HG03095 (cell line): Measurements from ENCODE around the gene FOXP1.

Source experiments
- ATAC-seq: cut with Tn5 transposase; IDR thresholded peaks from one replicate; pipeline ENCODE4 v1.9.1; 2021; ENCODE audit warnings: moderate library complexity; ENCODE audit not compliant: unreplicated experiment

FOXP1 gene

DNA sequence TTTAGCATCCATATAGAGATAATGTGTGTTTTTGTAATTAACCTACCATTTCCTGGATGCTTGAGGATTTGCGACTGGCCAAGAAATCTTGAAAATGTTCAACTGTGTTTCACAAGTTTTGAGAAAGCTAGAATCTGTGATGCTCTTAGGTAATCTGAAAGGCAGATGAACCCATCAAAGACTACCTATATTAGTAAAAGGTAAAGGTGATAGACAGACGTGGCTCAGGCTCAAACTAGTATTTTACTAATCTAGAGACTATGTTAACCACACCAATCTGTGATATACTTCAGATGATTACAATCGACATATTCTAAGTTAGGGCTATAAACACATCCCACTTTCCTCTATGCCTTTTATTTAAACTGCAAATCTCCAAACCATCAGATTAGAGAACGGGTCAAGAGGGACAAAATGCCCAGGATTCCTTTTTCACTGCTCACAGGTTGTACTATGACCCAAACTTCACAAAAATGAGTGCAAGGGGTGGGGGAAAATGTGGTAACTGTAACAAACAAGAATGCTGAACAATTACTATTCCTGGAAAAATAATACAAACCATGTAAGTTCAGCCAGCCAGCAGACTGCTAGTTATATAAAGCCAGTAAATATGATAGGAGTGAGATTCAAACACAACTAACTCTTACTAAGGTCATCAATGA is 295.1 kb downstream of the FOXP1 start:
- ATAC-seq: no peak

DNA sequence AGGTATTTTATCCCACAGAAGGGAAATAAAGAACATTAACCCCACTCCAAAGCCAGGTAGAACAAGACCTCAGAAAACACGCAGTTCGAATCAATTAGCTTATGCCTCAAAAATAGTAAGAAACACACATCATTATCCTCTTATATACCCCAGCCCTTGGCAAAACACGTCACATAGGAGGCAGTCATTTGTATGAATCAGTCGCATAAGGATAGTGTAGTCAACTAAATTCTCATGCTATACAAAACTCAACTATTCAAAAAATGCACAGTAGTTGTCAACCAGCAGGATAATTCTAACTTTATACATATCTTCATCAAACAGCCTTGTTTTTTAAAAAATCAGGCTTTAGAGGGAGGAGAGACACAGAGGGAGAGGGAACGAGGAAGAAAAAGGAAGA is 298.4 kb downstream of the FOXP1 start:
- no peak for ATAC-seq

- ATAC-seq: no peak
Measured at GRCh38 chr3:71282976-71283375, 300.6 kb downstream of the FOXP1 start.

DNA sequence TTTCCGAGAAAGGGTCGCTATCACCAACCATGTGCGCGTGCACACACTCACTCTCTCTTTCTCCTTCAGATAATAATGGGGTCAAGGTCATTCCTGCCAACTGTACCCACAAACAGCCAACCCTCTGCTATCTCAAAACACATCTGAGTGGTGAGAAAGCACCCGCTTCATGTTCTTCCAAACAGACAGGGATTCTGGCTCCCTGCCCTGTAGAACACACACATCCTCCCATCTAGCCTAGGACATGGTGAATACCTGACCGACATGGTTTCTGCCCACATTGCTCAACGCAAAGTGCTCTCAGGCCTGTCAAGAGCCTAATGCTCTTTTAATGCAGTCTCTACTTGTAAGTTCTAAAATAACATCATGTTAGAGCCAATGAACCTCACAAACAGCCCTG is 302.2 kb downstream of the FOXP1 start:
- ATAC-seq: no peak

- ATAC-seq: no peak
Measured at GRCh38 chr3:71277341-71277740, 306.2 kb downstream of the FOXP1 start.

GRCh38 chr3:71276531-71276930 is 307.0 kb downstream of the FOXP1 start:
- ATAC-seq: no peak

DNA sequence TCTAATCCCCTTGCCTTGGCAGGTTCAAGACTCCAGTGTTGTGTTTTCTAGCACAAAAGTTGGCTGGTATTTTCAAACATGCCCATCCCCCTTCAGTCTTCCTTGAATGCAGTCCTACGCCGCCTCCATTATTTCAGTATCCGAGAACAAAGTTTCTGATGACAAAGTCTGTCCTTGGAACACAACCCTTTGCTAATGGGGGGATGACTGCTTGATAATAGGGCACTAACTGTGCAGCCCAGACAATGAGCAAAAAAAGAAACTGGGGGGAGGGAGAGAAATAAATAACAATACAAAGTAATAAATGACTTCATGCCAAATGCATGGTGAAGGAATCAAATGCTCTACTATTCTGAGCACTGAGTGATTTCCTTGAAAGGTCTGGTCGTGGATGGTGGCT is 310.1 kb downstream of the FOXP1 start:
- ATAC-seq: no peak

- no peak for ATAC-seq
Measured at GRCh38 chr3:71271596-71271995, 311.9 kb downstream of the FOXP1 start.

- ATAC-seq: no peak
Measured at GRCh38 chr3:71269906-71270305, 313.6 kb downstream of the FOXP1 start.

GRCh38 chr3:71268462-71268999 is 315.0 kb downstream of the FOXP1 start:
- no peak for ATAC-seq

DNA sequence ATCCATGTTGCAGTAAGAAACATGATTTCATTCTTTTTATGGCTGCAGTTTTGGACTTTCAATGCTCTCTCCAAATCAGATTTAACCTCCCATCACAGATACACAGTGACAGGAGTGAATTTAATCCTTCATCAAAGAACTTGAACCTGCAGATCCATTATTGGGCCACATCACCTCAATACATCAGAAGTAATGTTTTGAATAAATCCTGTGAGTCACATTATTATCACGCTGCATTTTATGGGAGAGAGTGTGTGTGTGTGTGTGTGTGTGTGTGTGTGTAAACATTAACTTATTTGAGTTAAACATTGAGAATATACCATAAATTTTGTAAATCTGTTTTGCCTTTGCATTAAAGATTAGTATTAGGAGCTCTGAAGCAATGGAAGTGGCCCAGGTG is 316.7 kb downstream of the FOXP1 start:
- no peak for ATAC-seq

DNA sequence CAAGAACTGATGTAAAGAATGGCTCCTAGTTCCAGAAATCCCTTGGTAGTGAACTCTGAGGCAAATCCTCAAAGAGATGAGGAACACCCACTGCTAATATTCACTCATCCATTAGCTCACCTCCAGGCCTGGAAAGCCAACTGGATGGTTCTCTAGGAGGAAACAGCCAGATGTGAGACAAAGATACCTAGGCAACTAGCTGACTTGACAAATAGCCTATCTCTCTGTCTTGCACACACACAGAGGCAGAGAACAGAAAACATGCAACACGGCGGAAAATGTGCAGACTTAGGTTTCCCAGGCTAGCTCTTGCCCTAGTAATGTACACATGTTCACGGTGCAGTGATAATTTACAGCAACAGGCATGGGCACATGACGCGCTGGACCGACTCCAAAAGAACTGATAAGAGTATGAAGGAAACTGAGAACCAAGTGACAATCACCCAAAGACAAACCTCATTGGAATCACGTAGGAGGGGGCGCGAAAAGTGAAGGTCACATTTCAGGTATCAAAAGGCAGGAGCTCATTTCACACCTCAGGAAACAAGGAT is 318.1 kb downstream of the FOXP1 start:
- ATAC-seq: no peak

- no peak for ATAC-seq
Measured at GRCh38 chr3:71264840-71265239, 318.7 kb downstream of the FOXP1 start.

DNA sequence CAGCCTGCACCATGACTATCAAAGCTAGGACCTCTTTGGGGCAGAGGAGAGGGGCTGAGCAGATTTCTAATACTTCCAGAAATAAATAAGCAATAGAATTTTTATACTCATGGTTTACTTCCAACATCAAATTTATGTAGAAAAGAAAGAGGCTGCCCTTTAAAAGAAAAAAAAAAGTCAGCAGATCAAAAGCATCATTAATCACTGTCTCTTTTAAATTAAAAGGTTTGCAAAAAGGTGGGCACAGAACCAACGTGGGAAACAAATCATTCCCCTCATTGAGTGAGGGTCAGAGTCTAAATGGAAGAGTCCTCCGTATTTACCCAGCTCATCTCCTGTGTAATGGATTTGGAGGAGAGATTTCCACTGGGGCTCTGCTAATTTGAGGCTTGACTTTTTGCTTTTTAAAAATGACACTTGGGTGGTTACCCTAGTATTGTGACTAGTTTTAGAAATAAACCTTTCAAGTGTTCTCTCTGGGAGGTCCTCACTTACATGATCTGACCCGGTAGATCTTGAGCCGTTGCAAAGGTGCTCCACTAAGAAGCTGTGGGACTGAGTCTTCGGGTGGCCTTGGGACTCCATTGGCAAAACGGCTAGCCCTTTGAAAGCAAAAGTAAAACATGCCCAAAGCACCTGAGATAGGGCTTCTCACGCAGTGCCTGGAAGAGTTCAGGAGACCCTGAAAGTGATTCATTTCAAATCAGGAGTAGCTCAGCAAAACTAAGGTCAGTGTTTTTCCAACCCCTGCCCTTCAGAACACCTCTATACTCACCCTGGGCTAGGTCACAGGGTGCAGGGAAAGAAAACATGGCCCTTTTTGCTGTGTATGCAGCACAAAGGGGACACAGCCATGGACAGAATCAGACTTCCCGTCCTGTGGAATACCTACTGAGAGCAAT is 320.9 kb downstream of the FOXP1 start:
- no peak for ATAC-seq

DNA sequence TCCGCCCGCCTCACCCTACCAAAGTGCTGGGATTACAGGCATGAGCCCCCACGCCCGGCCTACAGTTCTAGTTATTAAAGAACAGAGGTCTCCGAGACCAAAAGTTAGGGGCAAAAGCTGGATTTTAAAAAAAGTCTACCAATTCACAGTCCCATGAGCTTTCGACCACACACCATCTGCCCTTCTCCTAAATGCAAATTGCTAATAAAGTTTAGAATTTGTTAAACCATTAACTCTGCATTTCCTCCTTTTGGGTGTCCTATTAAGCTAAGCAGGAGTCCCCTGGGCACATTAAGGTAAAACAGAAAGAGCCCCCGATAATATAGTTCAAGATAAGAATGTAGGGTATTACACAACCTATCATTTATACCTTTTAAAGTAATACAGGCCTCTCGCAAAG is 322.7 kb downstream of the FOXP1 start:
- peak; percentile 52 for ATAC-seq

DNA sequence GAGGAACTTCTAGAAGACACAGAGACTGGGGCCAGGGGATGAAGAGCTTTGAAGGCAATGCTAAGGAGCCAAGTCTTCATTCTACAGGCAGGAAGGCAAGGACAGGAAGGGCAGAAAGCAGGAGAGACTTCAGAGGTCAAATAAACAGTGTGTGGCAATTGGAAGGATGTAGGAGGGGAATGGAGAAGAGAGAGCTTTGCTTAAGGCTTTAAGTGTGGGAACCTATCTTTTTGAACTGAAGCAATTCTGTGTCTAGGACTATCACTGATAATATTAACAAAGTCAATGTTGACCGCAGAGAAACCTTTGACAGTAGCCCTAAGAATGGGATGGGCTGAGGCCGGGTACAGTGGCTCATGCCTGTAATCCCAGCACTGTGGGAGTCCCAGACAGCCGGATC is 325.0 kb downstream of the FOXP1 start:
- ATAC-seq: no peak

DNA sequence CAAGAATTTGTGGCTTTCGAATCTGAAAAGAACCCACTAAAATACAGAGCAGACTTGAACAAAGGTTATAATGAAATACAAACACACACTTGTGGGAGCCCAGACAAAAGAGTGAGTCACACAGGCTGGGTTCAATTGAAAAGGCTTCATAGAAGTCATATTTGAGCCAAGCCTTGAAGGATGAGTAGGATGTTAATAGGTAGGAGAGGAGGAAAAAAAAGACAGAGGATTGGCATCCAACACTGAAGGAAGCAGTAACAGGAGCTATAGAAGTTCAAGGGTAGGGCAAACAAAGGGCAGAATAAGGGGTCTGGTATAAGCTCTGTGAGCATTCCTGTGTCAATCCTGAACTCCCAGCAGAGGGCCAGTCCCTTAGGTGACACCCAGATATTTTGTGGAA is 325.4 kb downstream of the FOXP1 start:
- no peak for ATAC-seq

GRCh38 chr3:71255498-71255897 is 328.0 kb downstream of the FOXP1 start:
- ATAC-seq: no peak

GRCh38 chr3:71254281-71255057 is 329.1 kb downstream of the FOXP1 start:
- ATAC-seq: no peak

DNA sequence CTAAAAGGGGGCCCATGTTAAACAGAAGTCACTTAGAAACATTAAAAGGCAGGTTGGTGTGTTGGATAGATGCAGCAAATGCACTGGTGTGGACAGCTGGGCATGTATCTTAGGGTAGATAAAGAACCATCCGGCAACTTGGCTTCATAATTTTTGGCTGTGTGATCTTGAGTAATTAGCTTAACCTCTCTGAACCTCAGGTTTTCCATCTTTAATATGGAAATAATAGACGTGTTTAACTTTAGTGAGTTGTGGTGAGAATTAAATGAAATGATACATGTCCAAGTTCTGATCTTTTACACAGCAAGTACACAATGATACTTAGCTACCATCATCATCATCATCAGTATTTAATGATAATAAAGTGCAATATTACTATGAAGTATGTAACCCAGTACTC is 330.4 kb downstream of the FOXP1 start:
- ATAC-seq: no peak

GRCh38 chr3:71252466-71252865 is 331.1 kb downstream of the FOXP1 start:
- no peak for ATAC-seq
